Measurements from ENCODE around the gene ARSD. TPM values are rescaled to one million over a fixed set of nuclear protein-coding genes. Genes with fewer than 3 reads are reported as not detected.
"Not testable (repeated sequence)": the region's sequence is repeated elsewhere in the genome, so short reads cannot be mapped to it uniquely, and the experiment has no call there.

The ARSD gene
- total RNA-seq, 1 experiment from 2014 or later = not detected

GRCh38 chrX:2894885-2895292 lies 34.2 kb downstream of the ARSD start:
- no peak overlapping the region for H3K4me2 ChIP-seq (ENCODE audit: low read depth, low read length, poor library complexity, severe bottlenecking)
- no peaks in the 10 kb centered on the region for H3K4me1 ChIP-seq (ENCODE audit: low read length)

GRCh38 chrX:2892816-2893215 lies 36.3 kb downstream of the ARSD start:
- DNase-seq = no peak
- no peak overlapping the region for H2AFZ ChIP-seq (ENCODE audit: low read length)
- no peaks in the 10 kb centered on the region for H3K9me3 ChIP-seq (ENCODE audit: low read length)
- H3K36me3 ChIP-seq (ENCODE audit: insufficient read depth, low read length) = no peaks in the 10 kb centered on the region
- no peaks in the 10 kb centered on the region for H3K79me2 ChIP-seq (ENCODE audit: low read length)
- H3K4me1 ChIP-seq (ENCODE audit: low read length) = no peaks in the 10 kb centered on the region
- H3K27me3 ChIP-seq (ENCODE audit: low read length) = no peaks in the 10 kb centered on the region
- no peak overlapping the region for H3K9ac ChIP-seq (ENCODE audit: low read length)
- no peak overlapping the region for H3K4me3 ChIP-seq (ENCODE audit: low read length)
- no peaks in the 10 kb centered on the region for H3K9me2 ChIP-seq (replicated peaks; ENCODE audit: insufficient read depth, low read length)
- H4K20me1 ChIP-seq (ENCODE audit: insufficient read depth, low read depth, low read length) = no peaks in the 10 kb centered on the region
- H3K27ac ChIP-seq (ENCODE audit: low read length) = no peak overlapping the region
- no peak overlapping the region for H3K4me2 ChIP-seq (ENCODE audit: low read depth, low read length, poor library complexity, severe bottlenecking)

More at GRCh38 chrX:2894885-2895292, 34.2 kb downstream of the ARSD start:
- H3K9ac ChIP-seq (ENCODE audit: low read length) = no peak overlapping the region
- H3K36me3 ChIP-seq (ENCODE audit: insufficient read depth, low read length) = no peaks in the 10 kb centered on the region
- H3K27ac ChIP-seq (ENCODE audit: low read length) = no peak overlapping the region
- no peaks in the 10 kb centered on the region for H3K27me3 ChIP-seq (ENCODE audit: low read length)
- no peaks in the 10 kb centered on the region for H4K20me1 ChIP-seq (ENCODE audit: insufficient read depth, low read depth, low read length)
- no peaks in the 10 kb centered on the region for H3K9me2 ChIP-seq (replicated peaks; ENCODE audit: insufficient read depth, low read length)
- no peaks in the 10 kb centered on the region for H3K79me2 ChIP-seq (ENCODE audit: low read length)
- no peak for DNase-seq
- no peak overlapping the region for H2AFZ ChIP-seq (ENCODE audit: low read length)
- H3K9me3 ChIP-seq (ENCODE audit: low read length) = no peaks in the 10 kb centered on the region
- no peak overlapping the region for H3K4me3 ChIP-seq (ENCODE audit: low read length)

GRCh38 chrX:2890536-2891460 lies 38.3 kb downstream of the ARSD start:
- not testable (repeated sequence) for H3K27ac ChIP-seq (ENCODE audit: low read length); H3K4me2 ChIP-seq (ENCODE audit: low read depth, low read length, poor library complexity, severe bottlenecking); DNase-seq; H3K79me2 ChIP-seq (ENCODE audit: low read length); H3K4me1 ChIP-seq (ENCODE audit: low read length); H3K9me2 ChIP-seq (replicated peaks; ENCODE audit: insufficient read depth, low read length); H3K9ac ChIP-seq (ENCODE audit: low read length); H4K20me1 ChIP-seq (ENCODE audit: insufficient read depth, low read depth, low read length); H3K4me3 ChIP-seq (ENCODE audit: low read length); H2AFZ ChIP-seq (ENCODE audit: low read length); H3K9me3 ChIP-seq (ENCODE audit: low read length); H3K36me3 ChIP-seq (ENCODE audit: insufficient read depth, low read length); H3K27me3 ChIP-seq (ENCODE audit: low read length)

DNA sequence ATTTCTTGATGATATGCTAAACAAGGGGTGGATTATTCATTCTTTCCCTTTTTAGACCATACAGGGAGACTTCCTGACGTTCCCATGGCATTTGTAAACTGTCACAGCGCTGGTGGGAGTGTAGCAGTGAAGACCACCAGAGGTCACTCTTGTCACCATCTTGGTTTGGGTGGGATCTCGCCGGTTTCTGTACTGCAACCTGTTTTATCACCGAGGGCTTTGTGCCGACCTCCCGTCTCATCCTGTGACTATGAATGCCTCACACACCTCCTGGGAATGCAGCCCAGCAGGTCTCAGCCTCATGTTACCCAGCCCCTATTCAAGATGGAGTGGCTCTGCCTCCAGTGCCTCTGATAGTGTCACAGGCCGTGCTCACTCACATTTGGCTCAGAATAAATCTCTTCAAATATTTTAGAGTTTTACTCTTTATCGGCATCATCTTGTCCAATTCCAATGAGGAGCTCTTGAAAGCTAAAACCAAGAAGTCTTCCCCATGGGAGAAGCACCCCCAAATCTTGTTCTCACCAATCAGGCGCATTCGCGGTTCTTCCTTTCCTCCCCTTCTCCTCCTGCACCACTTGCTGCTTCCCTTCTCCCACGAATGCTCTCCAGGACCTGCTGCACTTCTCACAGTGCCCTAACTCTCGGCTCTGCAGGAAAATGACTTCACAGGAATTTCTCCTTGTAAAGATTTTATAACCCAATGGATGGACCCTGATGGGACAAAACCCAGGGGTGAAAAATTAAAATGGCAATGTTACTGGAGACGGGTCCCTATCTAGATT lies 39.2 kb downstream of the ARSD start:
- H3K27ac ChIP-seq (ENCODE audit: low read length); H3K9me2 ChIP-seq (replicated peaks; ENCODE audit: insufficient read depth, low read length); H2AFZ ChIP-seq (ENCODE audit: low read length); H3K4me1 ChIP-seq (ENCODE audit: low read length); H4K20me1 ChIP-seq (ENCODE audit: insufficient read depth, low read depth, low read length); H3K9me3 ChIP-seq (ENCODE audit: low read length); H3K36me3 ChIP-seq (ENCODE audit: insufficient read depth, low read length); H3K27me3 ChIP-seq (ENCODE audit: low read length); DNase-seq; H3K79me2 ChIP-seq (ENCODE audit: low read length): not testable (repeated sequence)
- H3K4me3 ChIP-seq (ENCODE audit: low read length) = peak overlapping the region; percentile 39; the same call in 1 of the 2 replicates
- peak overlapping the region; percentile 23 for H3K4me2 ChIP-seq (ENCODE audit: low read depth, low read length, poor library complexity, severe bottlenecking)
- H3K9ac ChIP-seq (ENCODE audit: low read length) = peak overlapping the region; percentile 35

DNA sequence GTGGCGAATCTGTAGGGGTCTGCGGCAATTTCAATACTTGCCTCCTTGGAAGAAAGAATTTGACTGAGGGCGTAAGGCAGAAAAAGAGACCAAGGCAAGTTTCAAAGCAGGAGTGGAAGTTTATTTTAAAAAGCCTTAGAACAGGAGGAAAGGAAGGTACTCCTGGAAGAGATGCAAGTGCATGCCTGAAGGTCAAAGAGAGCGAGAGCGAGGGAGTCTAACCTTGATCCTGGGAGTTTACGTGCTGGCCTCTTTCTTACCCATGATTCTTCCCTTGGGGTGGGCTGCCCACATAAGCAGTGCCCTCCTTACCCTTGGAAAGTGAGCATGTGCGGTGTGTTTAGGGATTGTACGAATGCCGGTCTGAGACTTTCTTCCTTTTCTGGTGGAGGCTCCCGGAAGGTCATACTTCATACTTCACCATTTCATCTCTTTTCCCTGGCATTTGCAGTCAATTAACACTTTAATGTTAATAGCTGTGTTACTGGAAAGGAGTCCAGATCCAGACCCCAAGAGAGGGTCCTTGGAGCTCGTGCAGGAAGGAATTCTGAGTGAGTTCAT lies 40.0 kb downstream of the ARSD start:
- no peaks in the 10 kb centered on the region for H3K9me3 ChIP-seq (ENCODE audit: low read length)
- H3K36me3 ChIP-seq (ENCODE audit: insufficient read depth, low read length) = no peaks in the 10 kb centered on the region
- peak overlapping the region; percentile 23 for H3K4me2 ChIP-seq (ENCODE audit: low read depth, low read length, poor library complexity, severe bottlenecking)
- H3K9ac ChIP-seq (ENCODE audit: low read length) = peak overlapping the region; percentile 35
- no peaks in the 10 kb centered on the region for H3K79me2 ChIP-seq (ENCODE audit: low read length)
- H3K4me1 ChIP-seq (ENCODE audit: low read length) = no peaks in the 10 kb centered on the region
- H3K27me3 ChIP-seq (ENCODE audit: low read length) = no peaks in the 10 kb centered on the region
- H3K4me3 ChIP-seq (ENCODE audit: low read length) = peak overlapping the region; percentile 39; the same call in 1 of the 2 replicates
- no peak overlapping the region; the same call in 1 of the 2 replicates for H2AFZ ChIP-seq (ENCODE audit: low read length)
- no peak for DNase-seq
- H4K20me1 ChIP-seq (ENCODE audit: insufficient read depth, low read depth, low read length) = no peaks in the 10 kb centered on the region
- no peaks in the 10 kb centered on the region for H3K9me2 ChIP-seq (replicated peaks; ENCODE audit: insufficient read depth, low read length)
- H3K27ac ChIP-seq (ENCODE audit: low read length) = no peak overlapping the region

- Histone ChIP-seq H3K4me3 (ENCODE audit: low read length) (no peak overlapping the region), H2AFZ (ENCODE audit: low read length) (no peak overlapping the region), H4K20me1 (ENCODE audit: insufficient read depth, low read depth, low read length) (no peaks in the 10 kb centered on the region), H3K9me3 (ENCODE audit: low read length) (no peaks in the 10 kb centered on the region), H3K4me2 (ENCODE audit: low read depth, low read length, poor library complexity, severe bottlenecking) (no peak overlapping the region), H3K9ac (ENCODE audit: low read length) (no peak overlapping the region), H3K36me3 (ENCODE audit: insufficient read depth, low read length) (no peaks in the 10 kb centered on the region), H3K27me3 (ENCODE audit: low read length) (no peaks in the 10 kb centered on the region), H3K9me2 (replicated peaks; ENCODE audit: insufficient read depth, low read length) (no peaks in the 10 kb centered on the region), H3K27ac (ENCODE audit: low read length) (no peak overlapping the region), H3K79me2 (ENCODE audit: low read length) (no peaks in the 10 kb centered on the region), H3K4me1 (ENCODE audit: low read length) (no peaks in the 10 kb centered on the region)
- no peak for DNase-seq
Measured at GRCh38 chrX:2888309-2888708, 40.8 kb downstream of the ARSD start.

- Histone ChIP-seq H3K4me2 (ENCODE audit: low read depth, low read length, poor library complexity, severe bottlenecking) (no peak overlapping the region), H2AFZ (ENCODE audit: low read length) (no peak overlapping the region), H3K9me2 (replicated peaks; ENCODE audit: insufficient read depth, low read length) (no peaks in the 10 kb centered on the region), H3K27ac (ENCODE audit: low read length) (no peak overlapping the region), H3K9ac (ENCODE audit: low read length) (no peak overlapping the region), H3K79me2 (ENCODE audit: low read length) (no peaks in the 10 kb centered on the region), H3K27me3 (ENCODE audit: low read length) (0 out of 2 replicates have a peak, but pooled peaks cover 2% of the 10 kb centered on the region), H3K9me3 (ENCODE audit: low read length) (no peaks in the 10 kb centered on the region), H4K20me1 (ENCODE audit: insufficient read depth, low read depth, low read length) (no peaks in the 10 kb centered on the region), H3K4me1 (ENCODE audit: low read length) (no peaks in the 10 kb centered on the region), H3K36me3 (ENCODE audit: insufficient read depth, low read length) (no peaks in the 10 kb centered on the region), H3K4me3 (ENCODE audit: low read length) (no peak overlapping the region)
- DNase-seq = no peak
Measured at GRCh38 chrX:2883770-2884169, 45.4 kb downstream of the ARSD start.

- Histone ChIP-seq H3K4me1 (ENCODE audit: low read length) (no peaks in the 10 kb centered on the region), H3K4me3 (ENCODE audit: low read length) (no peak overlapping the region), H3K27ac (ENCODE audit: low read length) (no peak overlapping the region), H3K36me3 (ENCODE audit: insufficient read depth, low read length) (no peaks in the 10 kb centered on the region), H3K79me2 (ENCODE audit: low read length) (no peaks in the 10 kb centered on the region), H3K4me2 (ENCODE audit: low read depth, low read length, poor library complexity, severe bottlenecking) (no peak overlapping the region), H3K9me3 (ENCODE audit: low read length) (no peaks in the 10 kb centered on the region), H3K9ac (ENCODE audit: low read length) (no peak overlapping the region), H3K27me3 (ENCODE audit: low read length) (0 out of 2 replicates have a peak, but pooled peaks cover 2% of the 10 kb centered on the region), H3K9me2 (replicated peaks; ENCODE audit: insufficient read depth, low read length) (no peaks in the 10 kb centered on the region), H4K20me1 (ENCODE audit: insufficient read depth, low read depth, low read length) (no peaks in the 10 kb centered on the region), H2AFZ (ENCODE audit: low read length) (no peak overlapping the region)
- DNase-seq = no peak
Measured at GRCh38 chrX:2879670-2880069, 49.5 kb downstream of the ARSD start.

Measured in Karpas-422 (cell line).